Esophagus muscularis mucosa (tissue), 4 donors: ENCODE results near the gene NUTF2. TPM values are rescaled to one million over a fixed set of nuclear protein-coding genes. Genes with fewer than 3 reads are reported as not detected.

ENCODE experiments used
- DNase-seq: peaks from one replicate; pipeline ENCODE4 v3.0.0-alpha.2; 2017; ENCODE audit errors: extremely low spot score
- H3K27ac ChIP-seq, 4 donors: fragments of 200-600 bp; sonication (generic); replicated peaks in 1 of 4; 1 replicate in 3 of 4; 2 replicates in 1 of 4; pipeline ENCODE4 v1.5.1; 2016 to 2019; ENCODE audit warnings: mild to moderate bottlenecking in 1 of 4
- H3K27me3 ChIP-seq, 4 donors: fragments of 200-600 bp; sonication (generic); one replicate each; pipeline versions ENCODE4 v1.5.1 to v1.6.0; 2016 to 2019
- H3K36me3 ChIP-seq, 4 donors: fragments of 200-600 bp; sonication (generic); one replicate each; pipeline ENCODE4 v1.5.1; 2016 to 2019
- H3K4me1 ChIP-seq, 4 donors: fragments of 200-600 bp; sonication (generic); one replicate each; pipeline ENCODE4 v1.5.1; 2016 to 2019
- H3K4me3 ChIP-seq, 4 donors: fragments of 200-600 bp; sonication (generic); 1 replicate in 2 of 4; 2 replicates in 2 of 4; pipeline ENCODE4 v1.5.1; 2016 to 2019; ENCODE audit warnings: mild to moderate bottlenecking in 4 of 4, moderate library complexity in 1 of 4
- H3K9me3 ChIP-seq, 4 donors: fragments of 200-600 bp; sonication (generic); 1 replicate in 3 of 4; 2 replicates in 1 of 4; pipeline ENCODE4 v1.5.1; 2016 to 2019
- CTCF ChIP-seq, 3 experiments: fragments of 200-600 bp in 2 of 3; fragments of 450-650 bp in 1 of 3; sonication (generic) in 2 of 3; IDR thresholded peaks; one replicate each; pipeline ENCODE4 v1.5.1; 2017 to 2019; ENCODE audit warnings: antibody characterized with exemption in 3 of 3, mild to moderate bottlenecking in 2 of 3, moderate library complexity in 1 of 3
- EP300 ChIP-seq: sonication (generic); formaldehyde crosslinking; IDR thresholded peaks from one replicate; pipeline ENCODE4 v1.6.1; 2017; ENCODE audit warnings: antibody characterized with exemption
- POLR2A ChIP-seq: fragments of 450-650 bp; IDR thresholded peaks from one replicate; pipeline ENCODE4 v1.6.1; 2017; ENCODE audit warnings: antibody characterized with exemption, moderate library complexity, mild to moderate bottlenecking, low read depth
- POLR2AphosphoS5 ChIP-seq, 2 donors: sonication (generic); formaldehyde crosslinking; IDR thresholded peaks; one replicate each; pipeline ENCODE4 v1.6.1; 2017; ENCODE audit warnings: antibody characterized with exemption in 2 of 2
- WGBS: methylation state at CpG from one replicate; pipeline ENCODE4 v1.1.5; 2018; 5-methylcytosine and 5-hydroxymethylcytosine counted together
- intact Hi-C: fragments of 100-400 bp; cut with DNase I; formaldehyde crosslinking; loops from one replicate; pipeline ENCODE4 v1.15.1; 2023
- total RNA-seq, 4 donors: library from RNA; depleted of rRNA; stranded (reverse); fragments of >200 nt; gene quantifications; one replicate each; pipeline versions ENCODE4 v1.1.0 to v1.2.1, GENCODE V29; 2016

The NUTF2 gene
- total RNA-seq, 4 donors from 2014 or later = 101 to 246 (median 174) TPM

DNA sequence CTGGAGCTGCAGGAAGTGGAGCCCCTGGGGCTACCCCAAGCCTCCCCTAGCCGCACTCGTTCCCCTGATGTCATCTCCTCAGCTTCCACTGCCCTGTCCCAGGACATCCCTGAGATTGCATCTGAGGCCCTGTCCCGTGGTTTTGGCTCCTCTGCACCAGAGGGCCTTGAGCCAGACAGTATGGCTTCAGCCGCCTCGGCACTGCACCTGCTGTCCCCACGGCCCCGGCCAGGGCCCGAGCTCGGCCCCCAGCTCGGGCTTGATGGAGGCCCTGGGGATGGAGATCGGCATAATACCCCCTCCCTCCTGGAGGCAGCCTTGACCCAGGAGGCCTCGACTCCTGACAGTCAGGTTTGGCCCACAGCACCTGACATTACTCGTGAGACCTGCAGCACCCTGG is 33.9 kb downstream of the NUTF2 start:
- no peak overlapping the region for H3K4me3 ChIP-seq
- no peak for DNase-seq
- H3K9me3 ChIP-seq = no peaks in the 10 kb centered on the region
- intact Hi-C loops = loop anchor here (5.0 kb wide), 1 partner anchor 162 kb away; no protein-coding TSS in a partner anchor
- 85% methylated on average over 5 of the region's 13 CpGs for WGBS
- TF ChIP-seq EP300 = no peak
- TF ChIP-seq POLR2A = no peak
- TF ChIP-seq CTCF (IDR thresholded peaks at IDR 0.05) = no peak
- no peak for TF ChIP-seq POLR2AphosphoS5 (IDR thresholded peaks at IDR 0.05)
- H3K27ac ChIP-seq = no peak overlapping the region
- H3K36me3 ChIP-seq = peaks cover 74 to 94% (median 90%) of the 10 kb centered on the region in 4 donors
- H3K4me1 ChIP-seq = peaks cover 26 to 42% (median 35%) of the 10 kb centered on the region in 4 donors
- H3K27me3 ChIP-seq = no peaks in the 10 kb centered on the region

DNA sequence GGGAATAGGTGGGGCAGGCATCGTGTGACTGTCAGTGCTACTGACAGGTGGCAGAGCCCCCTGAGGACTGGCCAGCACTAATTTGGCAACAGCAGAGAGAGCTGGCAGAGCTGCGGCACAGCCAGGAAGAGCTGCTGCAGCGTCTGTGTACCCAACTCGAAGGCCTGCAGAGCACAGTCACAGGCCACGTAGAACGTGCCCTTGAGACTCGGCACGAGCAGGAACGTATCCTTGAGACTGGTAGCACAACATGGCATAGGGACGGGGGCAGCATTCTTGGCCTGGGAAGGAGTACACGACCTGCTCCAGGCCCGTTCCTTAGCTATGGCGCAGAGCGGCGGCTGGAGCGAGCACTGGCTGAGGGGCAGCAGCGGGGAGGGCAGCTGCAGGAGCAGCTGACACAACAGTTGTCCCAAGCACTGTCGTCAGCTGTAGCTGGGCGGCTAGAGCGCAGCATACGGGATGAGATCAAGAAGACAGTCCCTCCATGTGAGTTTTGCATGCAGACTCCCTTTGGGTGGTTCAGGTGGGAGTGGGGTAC is 35.0 kb downstream of the NUTF2 start:
- intact Hi-C loops = loop anchor here (2.0 to 5.0 kb wide), 2 partner anchors 47 to 161 kb away; no protein-coding TSS in a partner anchor
- Histone ChIP-seq H3K27ac (no peak overlapping the region), H3K36me3 (peaks cover 68 to 94% (median 85%) of the 10 kb centered on the region in 4 donors)

DNA sequence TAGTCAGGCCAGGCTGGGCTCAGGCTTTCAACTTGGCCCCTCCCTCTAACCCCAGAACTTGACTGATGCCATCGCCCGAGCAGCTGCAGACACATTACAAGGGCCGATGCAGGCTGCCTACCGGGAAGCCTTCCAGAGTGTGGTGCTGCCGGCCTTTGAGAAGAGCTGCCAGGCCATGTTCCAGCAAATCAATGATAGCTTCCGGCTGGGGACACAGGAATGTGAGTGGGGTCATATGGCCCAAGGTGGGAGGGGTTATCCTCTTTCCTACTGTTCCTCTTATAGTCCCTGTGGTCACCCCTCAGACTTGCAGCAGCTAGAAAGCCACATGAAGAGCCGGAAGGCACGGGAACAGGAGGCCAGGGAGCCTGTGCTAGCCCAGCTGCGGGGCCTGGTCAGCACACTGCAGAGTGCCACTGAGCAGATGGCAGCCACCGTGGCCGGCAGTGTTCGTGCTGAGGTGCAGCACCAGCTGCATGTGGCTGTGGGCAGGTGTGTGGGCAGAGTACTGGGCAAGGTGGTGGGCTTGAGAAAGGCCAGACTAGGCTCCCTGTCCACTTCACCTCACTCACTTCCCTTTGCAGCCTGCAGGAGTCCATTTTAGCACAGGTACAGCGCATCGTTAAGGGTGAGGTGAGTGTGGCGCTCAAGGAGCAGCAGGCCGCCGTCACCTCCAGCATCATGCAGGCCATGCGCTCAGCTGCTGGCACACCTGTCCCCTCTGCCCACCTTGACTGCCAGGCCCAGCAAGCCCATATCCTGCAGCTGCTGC is 35.8 kb downstream of the NUTF2 start:
- H3K27me3 ChIP-seq = no peaks in the 10 kb centered on the region
- intact Hi-C loops = loop anchor here (2.0 to 5.0 kb wide), 2 partner anchors 46 to 160 kb away; no protein-coding TSS in a partner anchor
- H3K27ac ChIP-seq = no peak overlapping the region
- no peak for DNase-seq
- TF ChIP-seq POLR2A = no peak
- TF ChIP-seq CTCF (IDR thresholded peaks at IDR 0.05) = no peak
- TF ChIP-seq POLR2AphosphoS5 (IDR thresholded peaks at IDR 0.05) = no peak
- no peak for TF ChIP-seq EP300
- peaks cover 19 to 42% (median 24%) of the 10 kb centered on the region in 4 donors for H3K4me1 ChIP-seq
- H3K9me3 ChIP-seq = no peaks in the 10 kb centered on the region
- 82% methylated on average over 12 of the region's 18 CpGs for WGBS
- no peak overlapping the region for H3K4me3 ChIP-seq
- H3K36me3 ChIP-seq = peaks cover 61 to 86% (median 76%) of the 10 kb centered on the region in 4 donors

More for the DNA sequence above, 35.0 kb downstream of the NUTF2 start:
- 89% methylated on average over 18 of the region's 21 CpGs for WGBS
- DNase-seq = no peak
- peaks cover 19 to 42% (median 25%) of the 10 kb centered on the region in 4 donors for H3K4me1 ChIP-seq
- H3K4me3 ChIP-seq = no peak overlapping the region
- H3K9me3 ChIP-seq = no peaks in the 10 kb centered on the region
- TF ChIP-seq POLR2A = no peak
- no peak for TF ChIP-seq POLR2AphosphoS5 (IDR thresholded peaks at IDR 0.05)
- TF ChIP-seq EP300 = no peak
- no peak for TF ChIP-seq CTCF (IDR thresholded peaks at IDR 0.05)
- H3K27me3 ChIP-seq = no peaks in the 10 kb centered on the region

- no peak for DNase-seq
- peak overlapping the region; percentile 71 to 83 (median 76) for H3K27ac ChIP-seq
- intact Hi-C loops = loop anchor here (2.0 to 5.0 kb wide), 2 partner anchors 45 to 159 kb away; no protein-coding TSS in a partner anchor
- WGBS = 69% methylated on average over 3 of the region's 6 CpGs
- H3K27me3 ChIP-seq = no peaks in the 10 kb centered on the region
- no peak overlapping the region for H3K4me3 ChIP-seq
- no peak for TF ChIP-seq CTCF (IDR thresholded peaks at IDR 0.05)
- peak in 1 of 2 donors; percentile 1 for TF ChIP-seq POLR2AphosphoS5 (IDR thresholded peaks at IDR 0.05)
- TF ChIP-seq POLR2A = no peak
- no peak for TF ChIP-seq EP300
- peaks cover 54 to 78% (median 69%) of the 10 kb centered on the region in 4 donors for H3K36me3 ChIP-seq
- peaks cover 19 to 42% (median 24%) of the 10 kb centered on the region in 4 donors for H3K4me1 ChIP-seq
- no peaks in the 10 kb centered on the region for H3K9me3 ChIP-seq
Observed at GRCh38 chr16:67883146-67883871, 36.6 kb downstream of the NUTF2 start.
